ENCODE data around the gene CTLA4. TPM values are rescaled to one million over a fixed set of nuclear protein-coding genes. Genes with fewer than 3 reads are reported as not detected.
"Not testable (repeated sequence)": the region's sequence is repeated elsewhere in the genome, so short reads cannot be mapped to it uniquely, and the experiment has no call there.

The CTLA4 gene
- total RNA-seq, 1 experiment from 2014 or later, result not detected

- DNase-seq (ENCODE audit: low spot score), result no peak
Observed at GRCh38 chr2:203853271-203853670, 14.3 kb upstream of the CTLA4 start.

GRCh38 chr2:203853722-203854121, 13.8 kb upstream of the CTLA4 start:
- no peak for DNase-seq (ENCODE audit: low spot score)
- in situ Hi-C loops (cut with HindIII; ENCODE audit: low sequenced_read_pairs), result no loop called here

More at GRCh38 chr2:203853271-203853670, 14.3 kb upstream of the CTLA4 start:
- in situ Hi-C loops (cut with HindIII; ENCODE audit: low sequenced_read_pairs), result no loop called here

- no peak for DNase-seq (ENCODE audit: low spot score)
- in situ Hi-C loops (cut with HindIII; ENCODE audit: low sequenced_read_pairs), result no loop called here
Observed at GRCh38 chr2:203855274-203855673, 12.3 kb upstream of the CTLA4 start.

GRCh38 chr2:203857656-203858055, 9.9 kb upstream of the CTLA4 start:
- in situ Hi-C loops (cut with HindIII; ENCODE audit: low sequenced_read_pairs), result no loop called here
- no peak for DNase-seq (ENCODE audit: low spot score)

- in situ Hi-C loops (cut with HindIII; ENCODE audit: low sequenced_read_pairs), result no loop called here
- no peak for DNase-seq (ENCODE audit: low spot score)
Observed at GRCh38 chr2:203858176-203858575, 9.4 kb upstream of the CTLA4 start.

GRCh38 chr2:203859030-203859789, 8.4 kb upstream of the CTLA4 start:
- in situ Hi-C loops (cut with HindIII; ENCODE audit: low sequenced_read_pairs), result no loop called here
- no peak for DNase-seq (ENCODE audit: low spot score)

- in situ Hi-C loops (cut with HindIII; ENCODE audit: low sequenced_read_pairs), result no loop called here
- no peak for DNase-seq (ENCODE audit: low spot score)
Observed at GRCh38 chr2:203861197-203861596, 6.4 kb upstream of the CTLA4 start.

GRCh38 chr2:203861607-203862006, 6.0 kb upstream of the CTLA4 start:
- in situ Hi-C loops (cut with HindIII; ENCODE audit: low sequenced_read_pairs), result no loop called here
- DNase-seq (ENCODE audit: low spot score), result no peak

- DNase-seq (ENCODE audit: low spot score), result no peak
- in situ Hi-C loops (cut with HindIII; ENCODE audit: low sequenced_read_pairs), result no loop called here
Observed at GRCh38 chr2:203869223-203870042, 1.9 kb downstream of the CTLA4 start.

- in situ Hi-C loops (cut with HindIII; ENCODE audit: low sequenced_read_pairs), result no loop called here
- DNase-seq (ENCODE audit: low spot score), result no peak
Observed at GRCh38 chr2:203870481-203870880, 2.9 kb downstream of the CTLA4 start.

GRCh38 chr2:203870941-203871340, 3.4 kb downstream of the CTLA4 start:
- in situ Hi-C loops (cut with HindIII; ENCODE audit: low sequenced_read_pairs), result no loop called here
- DNase-seq (ENCODE audit: low spot score), result no peak

- no peak for DNase-seq (ENCODE audit: low spot score)
- in situ Hi-C loops (cut with HindIII; ENCODE audit: low sequenced_read_pairs), result no loop called here
Observed at GRCh38 chr2:203871371-203871983, 3.9 kb downstream of the CTLA4 start.

GRCh38 chr2:203873461-203873860, 5.9 kb downstream of the CTLA4 start:
- no peak for DNase-seq (ENCODE audit: low spot score)
- in situ Hi-C loops (cut with HindIII; ENCODE audit: low sequenced_read_pairs), result no loop called here

GRCh38 chr2:203873921-203874631, 6.5 kb downstream of the CTLA4 start:
- DNase-seq (ENCODE audit: low spot score), result no peak
- in situ Hi-C loops (cut with HindIII; ENCODE audit: low sequenced_read_pairs), result no loop called here

GRCh38 chr2:203875471-203875870, 7.9 kb downstream of the CTLA4 start:
- no peak for DNase-seq (ENCODE audit: low spot score)

GRCh38 chr2:203876328-203876727, 8.8 kb downstream of the CTLA4 start:
- DNase-seq (ENCODE audit: low spot score), result no peak
- in situ Hi-C loops (cut with HindIII; ENCODE audit: low sequenced_read_pairs), result no loop called here

More at GRCh38 chr2:203875471-203875870, 7.9 kb downstream of the CTLA4 start:
- in situ Hi-C loops (cut with HindIII; ENCODE audit: low sequenced_read_pairs), result no loop called here

- no peak for DNase-seq (ENCODE audit: low spot score)
- in situ Hi-C loops (cut with HindIII; ENCODE audit: low sequenced_read_pairs), result no loop called here
Observed at GRCh38 chr2:203878063-203878462, 10.5 kb downstream of the CTLA4 start.

GRCh38 chr2:203880557-203881125, 13.1 kb downstream of the CTLA4 start:
- no peak for DNase-seq (ENCODE audit: low spot score)
- in situ Hi-C loops (cut with HindIII; ENCODE audit: low sequenced_read_pairs), result no loop called here

GRCh38 chr2:203881185-203881584, 13.6 kb downstream of the CTLA4 start:
- in situ Hi-C loops (cut with HindIII; ENCODE audit: low sequenced_read_pairs), result not testable (repeated sequence)

More at GRCh38 chr2:203881185-203881584, 13.6 kb downstream of the CTLA4 start:
- not testable (repeated sequence) for DNase-seq (ENCODE audit: low spot score)

All from G401 (cell line).